Fibroblast of villous mesenchyme (primary cell): ENCODE measurements around the gene DRC1. TPM values are rescaled to one million over a fixed set of nuclear protein-coding genes. Genes with fewer than 3 reads are reported as not detected.

ENCODE experiments used
- DNase-seq: peaks from one replicate; pipeline ENCODE4 v3.0.0-alpha.2; 2010; ENCODE audit warnings: low read depth
- H3K4me3 ChIP-seq: 2 replicates; pipeline ENCODE4 v1.5.1; 2011; ENCODE audit warnings: low read depth, mild to moderate bottlenecking, low read length
- CTCF ChIP-seq: IDR thresholded peaks from 2 replicates; pipeline ENCODE4 v1.5.1; 2012; ENCODE audit warnings: low read depth, mild to moderate bottlenecking, low read length; ENCODE audit not compliant: insufficient read depth
- total RNA-seq: library from RNA; depleted of rRNA; stranded (reverse); fragments of >200 nt; gene quantifications from 2 replicates; pipeline ENCODE4 v1.2.3, GENCODE V29; 2012

Gene DRC1
- total RNA-seq, 1 donor, result not detected

DNA sequence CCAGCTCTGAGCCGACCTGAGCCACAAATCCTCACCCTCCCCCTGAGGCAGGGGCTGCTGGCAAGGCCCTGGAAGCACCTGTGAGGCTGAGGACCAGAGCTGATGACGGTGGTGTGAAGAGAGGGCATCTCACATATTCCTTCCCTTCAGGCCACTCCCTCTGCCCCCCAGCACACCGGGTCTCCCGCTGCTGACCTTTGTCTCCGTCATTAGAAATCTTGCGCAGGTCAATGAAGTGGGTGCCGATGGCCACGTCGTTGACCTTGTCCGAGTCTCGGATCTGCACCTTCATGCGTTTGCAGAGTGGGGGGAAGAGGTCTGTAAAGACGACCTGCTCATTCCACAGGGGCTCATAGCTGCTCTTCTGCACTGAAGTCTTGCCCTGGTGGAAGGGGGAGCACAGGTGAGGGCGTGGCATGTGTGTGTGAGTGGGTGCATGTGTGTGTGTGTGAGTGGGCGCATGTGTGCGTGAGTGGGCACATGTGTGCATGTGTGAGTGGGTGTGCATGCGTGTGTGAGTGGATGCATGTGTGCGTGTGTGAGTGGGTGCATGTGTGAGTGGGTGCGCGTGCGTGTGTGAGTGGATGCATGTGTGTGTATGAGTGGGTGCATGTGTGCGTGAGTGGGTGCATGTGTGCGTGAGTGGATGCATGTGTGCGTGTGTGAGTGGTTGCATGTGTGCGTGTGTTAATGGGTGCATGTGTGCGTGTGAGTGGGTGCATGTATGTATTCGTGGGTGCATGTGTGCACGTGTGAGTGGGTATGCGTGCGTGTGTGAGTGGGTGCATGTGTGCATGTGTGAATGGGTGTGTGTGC, 80.7 kb downstream of the DRC1 start:
- H3K4me3 ChIP-seq, result no peak overlapping the region
- DNase-seq, result no peak
- no peak for TF ChIP-seq CTCF

GRCh38 chr2:26483027-26483326, 81.3 kb downstream of the DRC1 start:
- DNase-seq, result no peak
- H3K4me3 ChIP-seq, result no peak overlapping the region
- no peak for TF ChIP-seq CTCF

GRCh38 chr2:26483516-26483915, 81.8 kb downstream of the DRC1 start:
- DNase-seq, result no peak
- no peak overlapping the region for H3K4me3 ChIP-seq
- TF ChIP-seq CTCF, result no peak

DNA sequence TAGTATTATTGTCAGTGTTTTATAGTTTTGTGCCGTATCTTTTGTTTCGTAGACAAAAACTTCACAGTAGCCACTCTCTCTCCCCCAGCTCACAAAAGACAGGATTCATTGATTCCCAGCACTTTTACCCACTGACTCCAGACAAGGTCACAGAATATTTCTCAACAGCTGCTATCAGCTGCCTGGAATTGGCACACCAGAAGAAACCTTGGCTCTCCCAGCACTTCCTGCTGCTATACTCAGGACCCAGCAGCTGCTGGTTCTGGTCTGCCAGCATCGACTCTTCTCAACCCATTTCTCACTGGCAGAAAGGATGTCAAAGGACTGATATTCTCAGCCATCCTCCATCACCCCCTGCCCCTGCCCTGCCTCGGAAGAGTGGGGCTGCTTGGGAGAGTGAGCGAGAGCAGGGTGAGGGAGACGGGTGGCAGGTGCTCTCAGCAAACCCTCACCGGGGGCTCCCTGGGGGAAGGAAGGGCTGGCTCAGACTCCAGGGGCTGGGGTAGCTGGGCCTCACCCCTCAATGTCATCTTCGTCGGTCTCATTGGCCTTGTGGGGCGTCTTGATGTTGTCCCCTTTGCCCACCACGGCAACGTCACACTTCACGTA, 82.3 kb downstream of the DRC1 start:
- no peak for TF ChIP-seq CTCF
- peak; percentile 3 for DNase-seq
- H3K4me3 ChIP-seq, result no peak overlapping the region

DNA sequence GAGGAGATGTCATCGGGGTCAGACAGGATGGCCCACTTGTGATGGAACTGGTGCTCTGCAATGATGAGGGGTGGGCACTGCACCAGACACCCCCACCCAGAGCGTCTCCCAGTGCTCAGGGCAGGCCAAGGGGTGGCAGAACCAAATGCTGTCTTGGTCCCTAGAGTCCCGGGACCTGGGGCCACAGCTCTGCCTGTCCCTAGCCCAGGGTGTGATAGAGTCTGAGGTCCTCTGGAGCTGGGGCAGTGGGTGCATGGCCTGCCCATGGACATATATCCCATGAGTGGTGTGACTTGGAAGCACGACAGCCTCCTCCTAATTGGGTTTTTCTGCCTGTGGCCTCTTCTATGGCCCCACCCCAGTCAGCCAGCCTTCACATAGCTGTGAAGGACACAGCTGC, 82.9 kb downstream of the DRC1 start:
- no peak for TF ChIP-seq CTCF
- no peak overlapping the region for H3K4me3 ChIP-seq
- no peak for DNase-seq

DNA sequence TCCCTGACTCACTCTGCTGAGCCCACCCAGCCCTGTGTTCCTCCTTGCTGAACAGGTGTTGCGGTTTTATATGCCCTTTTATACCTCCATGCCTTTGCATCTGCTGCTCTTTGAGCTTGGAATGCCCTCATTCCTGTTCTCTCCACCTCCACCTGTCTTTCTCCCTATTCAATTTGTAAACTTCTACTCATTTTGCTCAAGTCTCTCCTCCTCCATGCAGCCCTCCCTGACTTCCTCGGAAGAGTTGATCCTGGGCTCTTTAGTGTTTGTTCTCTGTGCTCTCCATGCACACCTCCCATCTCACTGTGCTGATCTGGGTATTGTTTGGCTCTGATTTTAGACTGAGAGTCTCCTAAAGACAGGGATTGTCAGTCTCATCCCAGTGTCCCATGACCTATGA, 83.4 kb downstream of the DRC1 start:
- no peak for TF ChIP-seq CTCF
- no peak overlapping the region for H3K4me3 ChIP-seq

More for the DNA sequence above, 83.4 kb downstream of the DRC1 start:
- DNase-seq, result no peak
